NCI-H1105 (cell line): ENCODE measurements around the gene KRT7.
"Not testable (repeated sequence)": the region's sequence is repeated elsewhere in the genome, so short reads cannot be mapped to it uniquely, and the experiment has no call there.

ENCODE experiments used
- DNase-seq: peaks from one replicate; lab custom pipeline; 2025; lab: John Stamatoyannopoulos, UW

KRT7 gene

DNA sequence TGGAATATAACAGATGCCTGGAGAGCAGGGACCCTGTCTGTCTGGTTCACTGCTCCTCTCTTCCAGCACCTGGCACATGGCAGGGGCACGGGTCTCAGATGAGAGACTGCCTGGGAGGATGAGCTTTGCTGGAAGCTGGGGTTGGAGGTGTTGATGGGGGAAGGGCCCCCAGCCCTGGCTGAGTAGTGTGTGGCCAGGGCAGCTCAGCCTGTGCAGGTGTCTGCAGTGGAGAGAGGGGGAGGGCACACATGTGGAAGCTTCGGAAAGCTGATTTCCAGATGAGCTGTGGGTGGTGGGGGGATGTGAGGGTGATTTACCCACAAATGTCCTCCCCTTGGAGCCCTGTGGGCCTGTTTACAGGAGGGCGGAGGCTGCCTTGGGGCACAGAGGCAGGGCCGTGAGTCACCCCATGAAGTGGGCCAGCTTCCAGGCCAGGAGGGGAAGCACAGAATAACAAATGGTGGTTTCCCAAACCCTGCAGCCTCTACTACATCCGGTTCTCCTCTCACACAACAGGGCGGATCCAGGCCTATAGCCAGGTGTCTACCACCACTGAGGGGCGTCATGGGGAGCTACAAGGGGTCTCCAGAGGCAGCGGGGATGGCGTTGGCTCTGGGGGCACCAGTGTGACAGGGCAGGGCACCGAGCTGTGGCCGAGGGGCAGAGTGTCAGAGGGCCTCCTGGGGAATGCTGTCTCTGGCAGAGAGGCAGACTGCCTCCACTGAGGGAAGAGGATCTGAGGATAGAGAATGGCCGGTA, 11.0 kb downstream of the KRT7 start:
- DNase-seq, result no peak

DNA sequence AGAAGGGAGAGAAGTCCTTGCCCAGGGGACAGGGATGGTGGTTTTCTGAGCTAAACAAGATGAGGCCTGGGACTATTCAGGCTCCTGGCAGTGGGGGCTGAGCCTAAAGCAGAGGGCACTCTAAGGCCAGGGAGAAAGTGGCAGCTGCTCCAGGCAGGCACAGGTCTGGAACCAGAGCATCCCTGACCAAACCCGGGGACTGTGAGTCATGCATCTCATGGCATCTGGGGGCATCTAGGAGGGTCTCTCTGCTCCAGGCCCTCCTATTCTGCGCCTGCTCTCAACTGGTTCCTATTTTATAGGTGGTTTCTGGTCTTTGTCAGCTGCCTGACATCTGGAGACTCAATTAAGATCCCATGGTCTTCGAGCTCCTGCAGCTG, 11.6 kb downstream of the KRT7 start:
- no peak for DNase-seq

DNA sequence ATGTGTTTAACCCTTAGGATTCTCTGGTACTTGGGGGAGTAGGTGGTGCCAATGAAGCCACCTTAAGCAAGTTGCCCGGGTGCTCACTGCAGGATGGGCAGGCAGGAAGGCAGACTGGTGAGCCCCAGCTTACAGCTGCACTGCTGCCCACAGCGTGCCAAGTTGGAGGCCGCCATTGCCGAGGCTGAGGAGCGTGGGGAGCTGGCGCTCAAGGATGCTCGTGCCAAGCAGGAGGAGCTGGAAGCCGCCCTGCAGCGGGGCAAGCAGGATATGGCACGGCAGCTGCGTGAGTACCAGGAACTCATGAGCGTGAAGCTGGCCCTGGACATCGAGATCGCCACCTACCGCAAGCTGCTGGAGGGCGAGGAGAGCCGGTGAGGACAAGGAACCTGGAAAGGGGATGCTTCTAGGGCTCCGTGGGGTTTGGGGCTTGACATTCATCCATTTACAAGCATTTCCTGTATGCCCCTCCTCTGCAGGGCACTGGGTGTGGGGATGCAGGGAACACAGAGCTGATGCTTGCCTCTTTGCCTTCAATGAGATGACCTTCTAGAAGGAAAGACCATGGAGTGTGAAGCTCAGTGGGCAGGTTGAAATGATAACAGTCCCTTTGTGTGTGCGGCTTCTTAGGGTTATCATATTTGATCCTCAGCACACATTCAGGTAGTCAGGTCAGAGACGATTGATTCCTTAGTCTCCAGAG, 12.4 kb downstream of the KRT7 start:
- DNase-seq, result no peak

DNA sequence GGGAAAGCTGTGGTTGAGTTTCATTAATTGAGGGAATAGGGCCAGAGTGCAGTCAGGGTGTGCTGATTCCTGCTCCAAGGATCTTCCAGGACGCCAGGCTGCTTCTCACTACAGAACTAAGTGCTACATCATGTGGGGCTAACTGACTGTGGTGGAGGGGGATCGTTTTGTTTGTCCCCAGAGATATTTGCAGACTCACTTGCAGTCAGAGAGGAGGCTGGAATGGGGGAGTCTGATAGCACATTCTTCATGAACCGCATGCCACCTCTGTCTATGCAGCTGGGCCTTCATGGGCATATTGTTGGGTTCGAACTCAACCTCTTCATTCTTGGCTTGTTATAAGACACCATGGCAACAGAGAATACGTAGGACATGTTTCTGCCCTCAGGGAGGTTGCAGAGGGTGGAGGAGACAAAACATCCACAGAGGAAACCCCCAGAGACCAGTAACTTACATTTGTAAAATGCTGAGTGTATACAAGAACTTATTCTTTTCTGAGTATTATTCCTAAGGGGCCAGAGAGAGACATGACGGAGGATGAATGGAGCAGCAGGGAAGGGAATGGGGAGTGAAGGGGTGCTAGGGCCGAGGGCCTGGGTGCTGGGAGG, 13.0 kb downstream of the KRT7 start:
- DNase-seq, result no peak

DNA sequence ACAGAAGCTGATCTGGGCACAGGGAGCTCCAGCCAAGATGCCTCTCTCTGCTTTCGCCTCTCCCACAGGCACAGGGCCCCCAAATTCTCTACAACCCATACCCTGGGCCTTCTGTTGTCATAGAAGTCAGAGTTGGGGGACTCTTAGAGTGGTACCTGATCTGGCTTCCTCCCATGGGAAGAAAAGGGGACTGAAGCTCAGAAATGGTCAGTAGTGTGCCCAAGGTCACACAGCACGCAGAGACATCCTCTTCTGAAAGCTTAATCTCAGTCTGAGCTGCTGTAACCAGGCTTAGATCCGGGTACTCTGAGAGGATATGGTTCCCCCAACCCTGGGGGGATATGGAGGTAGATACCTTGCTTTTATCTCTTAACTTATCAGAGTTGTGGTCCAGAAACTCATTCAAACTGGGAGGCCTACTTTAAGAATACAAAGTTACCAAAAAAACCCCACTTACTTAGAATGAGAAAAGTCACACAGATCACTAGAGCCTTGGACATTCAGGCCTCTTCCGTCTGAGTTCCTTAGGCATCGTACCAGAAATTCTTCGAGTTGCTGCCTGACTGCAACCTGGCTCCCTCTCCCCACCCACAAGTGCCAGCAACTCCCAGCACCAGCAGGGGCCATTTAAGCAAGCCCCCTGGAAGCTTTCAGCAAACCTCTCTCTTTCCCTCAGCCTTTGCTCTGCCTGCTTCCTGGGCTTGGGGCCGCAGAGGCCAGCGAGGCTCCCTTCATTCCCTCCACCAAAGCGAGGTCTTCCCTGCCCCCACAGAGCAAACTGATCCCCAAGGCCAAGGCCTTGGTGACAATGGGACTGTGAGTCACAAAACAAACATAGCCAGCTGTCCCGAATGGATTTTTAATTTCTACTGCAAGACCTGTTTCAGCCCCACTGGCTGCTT, 13.9 kb downstream of the KRT7 start:
- no peak for DNase-seq

DNA sequence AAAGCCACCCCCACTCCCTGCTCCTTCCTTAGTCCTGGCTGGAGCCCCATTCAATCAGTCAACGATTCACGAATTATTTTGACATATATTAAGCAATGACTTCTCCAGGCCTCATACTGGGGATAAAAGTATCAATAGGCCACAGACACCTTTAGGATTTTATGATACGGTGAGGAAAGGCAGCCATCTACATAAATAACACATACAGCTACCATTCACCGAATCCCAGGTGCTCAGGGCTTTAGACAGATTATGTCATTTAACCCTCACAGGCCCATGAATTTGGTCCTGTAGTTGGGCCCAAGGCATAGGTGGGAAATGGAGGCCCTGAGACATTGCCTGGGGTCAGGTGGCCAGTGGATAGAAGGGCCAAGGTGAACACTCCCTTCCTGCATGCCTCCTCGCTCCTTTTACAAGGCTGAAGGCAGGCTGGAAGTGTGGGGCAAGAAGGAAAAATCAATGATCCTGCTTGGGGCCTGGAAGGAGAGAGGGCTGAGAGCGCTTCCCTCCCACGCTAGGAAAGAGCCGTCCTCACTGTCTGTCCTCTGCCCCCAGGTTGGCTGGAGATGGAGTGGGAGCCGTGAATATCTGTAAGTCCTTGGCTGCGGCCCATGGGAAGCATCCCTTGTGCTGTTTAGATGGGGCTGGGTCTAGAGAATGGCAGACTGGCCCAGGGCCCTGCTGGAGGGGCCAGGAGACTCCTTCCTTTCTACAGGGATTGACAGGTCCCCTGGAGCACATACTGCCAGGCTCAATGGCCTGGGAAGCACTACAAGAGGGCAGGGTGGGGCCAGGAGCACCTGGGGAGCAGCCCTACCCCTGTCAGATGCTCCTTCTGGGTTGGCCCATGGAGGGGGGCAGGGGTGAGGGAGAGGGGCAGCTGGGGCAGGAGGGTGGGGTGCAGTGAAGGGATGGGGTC, 14.8 kb downstream of the KRT7 start:
- no peak for DNase-seq

DNA sequence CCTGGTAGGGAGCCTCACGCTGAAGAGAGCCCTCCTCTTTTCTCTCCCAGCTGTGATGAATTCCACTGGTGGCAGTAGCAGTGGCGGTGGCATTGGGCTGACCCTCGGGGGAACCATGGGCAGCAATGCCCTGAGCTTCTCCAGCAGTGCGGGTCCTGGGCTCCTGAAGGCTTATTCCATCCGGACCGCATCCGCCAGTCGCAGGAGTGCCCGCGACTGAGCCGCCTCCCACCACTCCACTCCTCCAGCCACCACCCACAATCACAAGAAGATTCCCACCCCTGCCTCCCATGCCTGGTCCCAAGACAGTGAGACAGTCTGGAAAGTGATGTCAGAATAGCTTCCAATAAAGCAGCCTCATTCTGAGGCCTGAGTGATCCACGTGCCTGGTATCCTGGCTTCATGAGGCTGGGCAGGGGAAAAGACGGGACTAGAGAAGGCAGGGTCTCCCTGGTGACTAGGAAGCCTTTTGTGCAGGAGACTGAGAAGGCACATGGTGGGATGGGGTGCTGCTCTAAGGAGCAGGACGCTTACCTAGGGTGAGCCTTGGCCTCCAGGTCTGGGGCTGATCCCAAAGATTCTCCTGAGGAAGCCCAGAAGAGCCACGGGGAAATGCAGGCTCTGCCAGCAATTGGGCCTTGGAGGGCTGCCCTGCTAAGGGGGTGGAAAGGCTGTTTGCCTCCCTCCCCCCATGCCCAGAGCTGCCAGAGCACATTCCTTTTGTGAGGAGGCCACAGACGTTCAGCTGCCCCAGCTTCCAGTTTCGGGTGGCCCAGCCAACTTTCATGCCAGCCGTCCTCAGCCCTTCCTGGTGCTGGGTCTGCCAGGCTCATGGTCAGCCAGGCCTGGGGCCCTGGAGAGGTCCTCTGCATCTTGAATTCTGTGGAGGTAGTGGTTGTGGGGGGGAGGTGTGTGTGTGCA, 15.8 kb downstream of the KRT7 start:
- no peak for DNase-seq

DNA sequence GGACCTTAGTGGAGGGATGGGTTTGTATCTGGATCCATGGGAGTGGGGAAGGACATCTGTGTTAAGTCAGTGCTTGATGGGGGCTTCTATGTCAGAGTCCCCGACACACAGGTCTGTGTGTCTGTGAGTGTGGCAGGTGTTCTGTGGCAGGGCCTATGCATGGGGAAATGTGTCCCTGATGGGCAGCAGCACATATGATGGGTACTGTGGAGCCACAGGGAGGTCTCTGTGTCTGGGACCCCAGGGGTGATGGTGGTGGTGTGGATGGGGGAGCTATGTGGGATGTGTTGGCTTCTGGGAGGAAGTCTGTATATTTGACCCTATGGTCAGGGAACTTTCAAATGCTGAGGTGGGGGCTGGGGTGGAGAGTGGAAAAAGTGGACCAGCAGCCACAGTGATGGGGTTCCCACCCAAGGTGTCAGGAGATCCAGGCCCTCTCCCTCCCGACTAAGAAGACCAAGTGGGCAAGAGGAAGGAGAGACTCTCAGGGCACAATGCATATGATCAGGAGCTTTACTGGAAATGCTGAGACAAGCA, 16.5 kb downstream of the KRT7 start:
- DNase-seq, result no peak

DNA sequence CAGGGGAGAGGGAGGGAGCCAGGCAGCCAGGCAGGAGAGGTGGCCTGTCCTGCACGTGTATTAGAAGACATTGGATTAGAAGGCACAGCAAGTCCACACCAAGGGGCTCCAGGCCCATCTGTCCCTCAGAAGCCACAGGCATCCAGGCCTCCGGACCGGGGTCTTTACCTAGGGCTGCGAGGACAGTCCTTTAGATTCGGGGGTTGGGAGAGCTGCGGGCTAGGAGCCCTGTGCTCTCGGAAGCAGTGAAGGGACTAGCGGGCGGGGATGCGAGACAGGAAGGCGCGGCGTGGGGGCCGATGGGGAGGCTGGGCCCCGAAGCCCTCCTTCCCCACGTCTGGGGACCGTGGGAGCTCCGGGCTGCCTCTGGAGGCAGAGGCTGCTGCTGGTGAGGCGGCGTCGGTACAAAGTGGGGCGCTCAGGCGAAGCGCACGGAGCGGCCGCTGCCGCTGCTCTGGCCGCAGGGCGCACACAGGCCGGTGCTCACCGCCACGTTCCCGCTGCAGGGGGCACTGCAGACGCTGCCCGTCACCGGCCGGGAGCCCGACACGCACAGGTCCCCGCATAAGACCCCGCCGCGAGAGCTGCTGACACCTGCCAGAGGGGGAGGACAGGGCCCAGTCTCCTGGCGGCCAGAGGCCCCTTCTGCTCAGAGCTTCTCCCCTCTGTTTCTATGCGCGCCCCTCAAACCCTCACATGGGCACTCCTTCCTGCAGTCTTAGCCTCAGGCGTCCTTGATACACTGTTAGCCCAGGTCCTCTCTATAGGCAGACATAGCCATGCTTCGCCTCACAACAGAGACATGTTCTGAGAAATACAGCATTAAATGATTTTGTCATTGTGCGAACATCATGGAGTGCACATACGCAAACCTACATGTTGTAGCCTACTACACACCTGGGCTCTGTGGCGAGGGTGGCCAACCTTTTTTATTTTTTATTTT, 17.3 kb downstream of the KRT7 start:
- no peak for DNase-seq

DNA sequence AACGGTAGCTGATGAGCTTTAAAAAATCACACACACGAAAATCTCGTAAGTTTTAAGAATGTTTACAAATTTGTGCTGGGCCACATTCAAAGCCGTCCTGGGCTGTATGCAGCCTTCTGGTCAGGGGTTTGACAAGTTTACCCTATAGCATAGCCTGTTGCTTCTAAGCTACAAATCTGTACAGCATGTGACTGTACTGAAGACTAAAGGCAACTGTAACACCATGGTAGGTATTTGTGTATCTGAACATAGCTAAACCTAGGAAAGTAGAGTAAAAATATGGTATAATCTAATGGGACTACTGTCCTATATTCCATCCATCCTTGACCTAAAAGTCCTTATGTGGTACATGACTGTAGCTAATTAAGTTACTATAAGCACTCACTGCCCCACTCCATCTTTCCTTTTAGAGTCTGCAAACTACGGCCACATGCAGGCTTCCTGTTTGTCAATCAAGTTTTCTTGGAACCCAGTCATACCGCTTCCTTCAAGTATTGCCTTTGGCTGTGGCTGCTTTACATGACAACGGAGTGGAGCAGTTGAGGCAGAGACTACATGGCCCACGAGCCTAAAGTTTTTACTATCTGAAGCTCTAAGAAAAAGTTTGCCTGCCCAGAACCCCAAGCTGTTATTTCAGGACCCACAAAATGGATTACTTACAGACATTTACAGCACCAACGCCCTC, 18.5 kb downstream of the KRT7 start:
- no peak for DNase-seq

DNA sequence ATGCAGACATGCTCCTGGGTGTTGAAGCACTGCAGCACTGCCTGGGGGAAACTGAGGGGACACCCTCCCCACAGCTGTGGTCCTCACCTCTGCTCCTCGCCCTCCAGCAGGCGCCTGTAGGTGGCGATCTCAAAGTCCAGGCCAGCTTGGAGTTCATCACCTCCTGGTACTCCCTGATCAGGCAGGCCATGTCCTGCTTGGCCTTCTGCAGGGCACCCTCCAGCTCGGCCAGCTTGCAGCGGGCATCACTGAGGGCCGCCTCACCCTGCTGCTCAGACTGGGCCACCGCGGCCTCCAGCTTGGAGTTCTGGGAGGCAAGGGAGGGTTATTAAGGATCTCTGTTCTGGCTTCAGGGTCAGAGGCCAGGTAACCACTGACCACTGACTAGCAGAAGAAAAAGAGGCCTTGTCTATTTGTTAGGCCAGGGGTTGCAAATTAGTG, 19.2 kb downstream of the KRT7 start:
- DNase-seq, result not testable (repeated sequence)

DNA sequence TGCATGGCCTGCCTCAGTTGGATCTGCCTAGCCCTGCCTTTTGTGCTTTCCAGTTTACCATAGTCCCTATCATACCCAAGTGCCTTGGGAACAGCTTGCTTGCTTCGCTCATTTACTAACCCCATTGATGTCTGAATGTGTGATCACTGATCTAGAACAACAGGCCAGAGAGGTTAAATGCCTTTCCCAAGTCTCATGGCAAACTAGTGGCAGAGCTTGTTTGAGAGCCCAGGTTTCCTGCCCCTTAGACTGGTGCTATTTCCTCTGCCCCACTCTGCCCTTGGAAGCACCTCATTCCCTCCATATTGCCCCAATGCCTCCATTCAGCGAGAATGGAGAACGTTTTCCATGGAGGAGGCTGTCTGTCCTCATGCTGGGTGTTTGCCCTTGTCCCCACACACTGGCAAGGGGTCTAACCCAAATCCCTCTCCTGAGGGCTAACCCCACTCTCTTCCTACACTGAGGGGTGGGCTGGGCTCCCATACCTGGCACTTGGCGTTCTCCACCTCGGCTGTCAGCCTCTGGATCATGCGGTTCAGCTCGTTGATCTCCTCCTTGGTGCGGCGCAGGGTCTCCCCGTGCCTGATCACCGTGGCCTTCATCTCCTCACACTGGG, 19.8 kb downstream of the KRT7 start:
- no peak for DNase-seq

DNA sequence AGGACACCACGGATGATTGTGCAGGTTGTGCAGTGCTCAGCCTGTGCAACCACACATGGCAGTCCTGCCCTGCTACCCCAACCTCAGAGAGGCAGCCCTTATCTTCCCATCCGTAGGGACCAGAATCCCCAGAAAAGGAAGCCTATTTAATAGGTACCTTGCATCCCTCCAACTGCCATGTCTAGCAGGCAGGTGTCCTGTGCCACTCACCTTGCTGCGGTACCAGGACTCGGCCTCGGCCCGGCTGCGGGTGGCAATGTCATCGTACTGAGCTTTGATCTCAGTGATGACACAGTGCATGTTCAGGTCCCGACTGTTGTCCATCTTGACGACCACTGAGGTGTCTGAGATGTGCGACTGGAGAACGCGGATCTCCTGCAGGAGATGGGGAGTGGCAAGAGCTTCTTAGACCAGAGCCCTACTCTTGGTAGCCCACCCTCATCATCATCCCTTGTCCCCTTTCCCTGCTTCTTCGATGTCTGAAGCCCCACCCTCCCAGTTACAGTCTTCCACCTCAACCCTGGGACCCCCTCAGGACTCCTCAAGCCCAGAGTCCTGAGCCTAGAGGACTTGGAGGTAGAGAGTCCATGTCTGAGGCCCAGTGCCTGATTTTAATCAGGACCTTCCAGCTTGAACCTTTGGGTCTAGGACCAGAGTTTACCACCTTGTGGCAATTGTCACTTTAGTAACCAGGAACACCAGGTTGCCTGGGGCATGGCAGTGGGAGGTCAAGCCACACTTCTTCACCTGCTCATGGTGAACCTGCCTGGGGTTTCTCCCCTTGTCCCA, 20.5 kb downstream of the KRT7 start:
- DNase-seq, result no peak

DNA sequence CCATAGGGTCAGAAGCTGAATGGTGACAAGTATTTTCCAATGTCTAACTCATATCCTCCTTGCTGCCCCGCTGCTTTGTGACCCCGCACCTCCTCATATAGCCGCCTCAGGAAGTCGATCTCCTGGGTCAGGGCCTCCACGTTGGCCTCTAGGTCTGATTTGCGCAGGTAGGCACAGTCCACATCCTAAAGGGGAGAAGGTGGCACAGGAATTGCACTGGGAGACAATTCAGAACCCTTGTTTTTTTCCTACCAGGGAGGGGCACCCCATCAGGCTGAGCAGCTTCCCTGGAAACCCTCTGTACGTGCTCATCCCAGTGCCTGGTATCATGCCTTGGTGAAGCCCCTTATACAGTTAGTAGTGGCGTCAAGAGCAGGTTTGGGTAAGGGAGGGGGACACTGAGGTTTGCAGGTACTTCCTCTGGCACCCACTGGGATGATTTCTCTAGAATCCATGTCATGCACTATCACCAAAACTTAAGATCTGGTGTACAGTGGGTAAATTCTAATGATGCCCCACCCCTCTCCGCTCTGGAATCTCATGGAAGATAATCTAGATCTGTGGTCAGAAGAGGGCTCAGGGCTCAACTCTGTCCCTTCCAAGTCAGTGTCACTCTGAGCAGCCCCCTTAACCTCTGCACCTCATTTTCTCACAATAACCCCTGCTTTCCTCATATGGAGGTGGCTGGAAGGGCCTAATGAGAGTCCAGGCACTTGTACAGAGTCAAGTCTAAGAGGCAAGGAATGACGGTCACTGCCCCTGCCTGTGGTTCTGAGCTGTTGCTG, 21.3 kb downstream of the KRT7 start:
- no peak for DNase-seq

DNA sequence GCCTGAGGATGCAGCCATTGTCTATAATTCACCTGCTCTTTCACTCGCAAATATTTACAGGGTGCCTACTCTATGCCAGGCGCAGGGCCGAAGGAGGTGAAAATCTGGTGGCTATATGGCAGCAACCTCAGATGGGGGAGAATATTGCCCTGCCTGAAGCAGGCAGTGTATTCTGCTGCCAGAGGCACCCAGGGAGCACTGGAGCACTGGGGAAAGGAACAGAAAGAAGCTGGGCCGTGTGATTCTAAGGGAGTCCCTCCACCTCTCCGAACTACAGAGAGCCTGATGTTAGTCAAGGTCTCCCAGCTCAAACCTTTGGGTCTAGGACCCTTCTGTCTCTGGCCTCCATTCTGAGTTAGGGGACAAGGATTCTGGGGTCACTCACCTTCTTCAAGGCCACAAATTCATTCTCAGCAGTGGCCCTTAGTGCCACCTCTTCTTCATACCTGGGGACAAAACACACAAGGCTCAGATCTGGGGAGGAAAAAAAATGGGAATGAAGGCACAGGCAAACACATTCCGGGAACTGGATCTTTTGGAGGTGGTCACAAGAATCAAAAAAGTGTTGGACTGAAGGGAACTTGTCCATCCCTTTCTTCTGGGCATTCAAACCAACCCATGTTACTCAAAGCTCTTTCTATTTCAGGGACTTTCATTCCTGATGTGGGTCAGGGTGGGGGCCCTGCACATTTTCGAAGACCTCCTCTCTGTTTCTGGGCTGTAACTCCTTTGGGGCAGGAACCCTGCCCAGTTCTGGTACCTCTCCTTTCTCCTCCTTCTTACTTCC, 22.1 kb downstream of the KRT7 start:
- DNase-seq, result no peak
